Gastrocnemius medialis (tissue), 4 donors: Measurements from ENCODE around the gene VPS52. TPM values are rescaled to one million over a fixed set of nuclear protein-coding genes. Genes with fewer than 3 reads are reported as not detected.
A peak's percentile ranks its signal among the peaks of the same experiment; 100 is the strongest.

Experiments
- ATAC-seq, 2 donors: fragments of 150-250 bp; one replicate each; pipeline ENCODE4 v1.9.1; 2016
- DNase-seq, 2 donors: peaks; one replicate each; pipeline ENCODE4 v3.0.0-alpha.2; 2019
- H3K27ac ChIP-seq, 4 donors: fragments of 200-600 bp; sonication (generic); 1 replicate in 1 of 4; 2 replicates in 3 of 4; pipeline ENCODE4 v1.5.1; 2016 to 2018; ENCODE audit warnings: mild to moderate bottlenecking in 2 of 4, moderate library complexity in 1 of 4
- H3K27me3 ChIP-seq, 3 donors: fragments of 200-600 bp; sonication (generic) in 2 of 3; 1 replicate in 1 of 3; 2 replicates in 2 of 3; pipeline versions ENCODE4 v1.5.1 to v1.6.0; 2016 to 2019; ENCODE audit warnings: mild to moderate bottlenecking in 1 of 3, moderate library complexity in 1 of 3
- H3K36me3 ChIP-seq, 2 donors: fragments of 200-600 bp; sonication (generic) in 1 of 2; one replicate each; pipeline ENCODE4 v1.5.1; 2017 to 2018
- H3K4me1 ChIP-seq, 2 donors: fragments of 200-600 bp; sonication (generic) in 1 of 2; one replicate each; pipeline ENCODE4 v1.5.1; 2016 to 2017; ENCODE audit warnings: mild to moderate bottlenecking in 2 of 2
- H3K4me3 ChIP-seq, 4 donors: fragments of 200-600 bp; sonication (generic) in 3 of 4; 1 replicate in 1 of 4; 2 replicates in 3 of 4; pipeline ENCODE4 v1.5.1; 2016 to 2019; ENCODE audit warnings: mild to moderate bottlenecking in 2 of 4
- H3K9me3 ChIP-seq, 3 donors: fragments of 200-600 bp; sonication (generic) in 2 of 3; 1 replicate in 1 of 3; 2 replicates in 2 of 3; pipeline ENCODE4 v1.5.1; 2016 to 2019
- POLR2A ChIP-seq, 2 donors: fragments of 450-650 bp; IDR thresholded peaks; one replicate each; pipeline ENCODE4 v1.6.1; 2017; ENCODE audit warnings: antibody characterized with exemption in 2 of 2, mild to moderate bottlenecking in 2 of 2, moderate library complexity in 2 of 2
- in situ Hi-C, 4 donors: fragments of 200-750 bp; cut with MboI; loops; one replicate each; pipeline versions ENCODE4 v1.15.0 to v1.8.0; 2017; ENCODE audit warnings: low sequenced_read_pairs in 4 of 4
- intact Hi-C: fragments of 100-400 bp; cut with DNase I; formaldehyde crosslinking; loops from one replicate; pipeline ENCODE4 v1.15.1; 2023; ENCODE audit warnings: low total_unique reads
- total RNA-seq, 4 donors: library from RNA; depleted of rRNA; stranded (reverse); fragments of >200 nt; gene quantifications; one replicate each; pipeline versions ENCODE4 v1.1.0 to v1.2.3, GENCODE V29; 2016
- TF ChIP-seq, protein P1 (sequence below), 5 experiments: fragments of 450-650 bp in 3 of 5; fragments of 200-600 bp in 2 of 5; sonication (generic) in 2 of 5; IDR thresholded peaks in 4 of 5; conservative IDR thresholded peaks in 1 of 5; 1 replicate in 4 of 5; 2 replicates in 1 of 5; pipeline ENCODE4 v1.5.1; 2016 to 2019; ENCODE audit warnings: antibody characterized with exemption in 5 of 5, mild to moderate bottlenecking in 3 of 5, moderate library complexity in 3 of 5

VPS52 gene
- total RNA-seq, 4 donors from 2014 or later: 28.7 to 52.8 (median 41.2) TPM

DNA sequence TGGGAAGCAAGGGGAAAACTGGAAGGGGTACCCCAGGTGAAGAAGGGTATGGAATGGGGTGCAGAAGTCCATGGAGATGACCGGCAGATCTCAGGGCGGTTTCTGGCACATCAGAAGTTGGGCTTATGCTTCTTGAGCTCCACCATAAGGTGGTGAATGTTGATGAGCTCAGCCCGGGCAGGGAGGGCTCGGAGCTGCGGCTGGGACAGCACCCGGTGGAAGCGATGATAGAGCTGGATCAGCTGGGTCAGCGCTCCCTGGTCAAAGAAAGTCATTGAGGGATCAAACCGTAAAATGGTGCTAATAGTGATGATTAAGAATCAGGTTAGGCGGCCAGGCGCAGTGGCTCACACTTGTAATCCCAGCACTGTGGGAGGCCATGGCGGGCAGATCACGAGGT lies 20.9 kb downstream of the VPS52 start:
- intact Hi-C loops (no loop called here), in situ Hi-C loops (no loop called here)
- no peaks in the 10 kb centered on the region for H3K27me3 ChIP-seq
- no peak for TF ChIP-seq POLR2A (IDR thresholded peaks at IDR 0.05)
- TF ChIP-seq, protein P1, sequence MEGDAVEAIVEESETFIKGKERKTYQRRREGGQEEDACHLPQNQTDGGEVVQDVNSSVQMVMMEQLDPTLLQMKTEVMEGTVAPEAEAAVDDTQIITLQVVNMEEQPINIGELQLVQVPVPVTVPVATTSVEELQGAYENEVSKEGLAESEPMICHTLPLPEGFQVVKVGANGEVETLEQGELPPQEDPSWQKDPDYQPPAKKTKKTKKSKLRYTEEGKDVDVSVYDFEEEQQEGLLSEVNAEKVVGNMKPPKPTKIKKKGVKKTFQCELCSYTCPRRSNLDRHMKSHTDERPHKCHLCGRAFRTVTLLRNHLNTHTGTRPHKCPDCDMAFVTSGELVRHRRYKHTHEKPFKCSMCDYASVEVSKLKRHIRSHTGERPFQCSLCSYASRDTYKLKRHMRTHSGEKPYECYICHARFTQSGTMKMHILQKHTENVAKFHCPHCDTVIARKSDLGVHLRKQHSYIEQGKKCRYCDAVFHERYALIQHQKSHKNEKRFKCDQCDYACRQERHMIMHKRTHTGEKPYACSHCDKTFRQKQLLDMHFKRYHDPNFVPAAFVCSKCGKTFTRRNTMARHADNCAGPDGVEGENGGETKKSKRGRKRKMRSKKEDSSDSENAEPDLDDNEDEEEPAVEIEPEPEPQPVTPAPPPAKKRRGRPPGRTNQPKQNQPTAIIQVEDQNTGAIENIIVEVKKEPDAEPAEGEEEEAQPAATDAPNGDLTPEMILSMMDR (IDR thresholded peaks at IDR 0.05 in 4 of 5, conservative IDR thresholded peaks at IDR 0.05 in 1 of 5): no peak
- ATAC-seq: no peak
- no peaks in the 10 kb centered on the region for H3K9me3 ChIP-seq
- no peak overlapping the region for H3K4me3 ChIP-seq
- H3K27ac ChIP-seq: peak overlapping the region in 1 of 4 donors; percentile 96
- no peak for DNase-seq
- peaks cover 10 to 17% of the 10 kb centered on the region in 2 donors for H3K4me1 ChIP-seq
- peaks cover 0 to 15% of the 10 kb centered on the region in 2 donors for H3K36me3 ChIP-seq

DNA sequence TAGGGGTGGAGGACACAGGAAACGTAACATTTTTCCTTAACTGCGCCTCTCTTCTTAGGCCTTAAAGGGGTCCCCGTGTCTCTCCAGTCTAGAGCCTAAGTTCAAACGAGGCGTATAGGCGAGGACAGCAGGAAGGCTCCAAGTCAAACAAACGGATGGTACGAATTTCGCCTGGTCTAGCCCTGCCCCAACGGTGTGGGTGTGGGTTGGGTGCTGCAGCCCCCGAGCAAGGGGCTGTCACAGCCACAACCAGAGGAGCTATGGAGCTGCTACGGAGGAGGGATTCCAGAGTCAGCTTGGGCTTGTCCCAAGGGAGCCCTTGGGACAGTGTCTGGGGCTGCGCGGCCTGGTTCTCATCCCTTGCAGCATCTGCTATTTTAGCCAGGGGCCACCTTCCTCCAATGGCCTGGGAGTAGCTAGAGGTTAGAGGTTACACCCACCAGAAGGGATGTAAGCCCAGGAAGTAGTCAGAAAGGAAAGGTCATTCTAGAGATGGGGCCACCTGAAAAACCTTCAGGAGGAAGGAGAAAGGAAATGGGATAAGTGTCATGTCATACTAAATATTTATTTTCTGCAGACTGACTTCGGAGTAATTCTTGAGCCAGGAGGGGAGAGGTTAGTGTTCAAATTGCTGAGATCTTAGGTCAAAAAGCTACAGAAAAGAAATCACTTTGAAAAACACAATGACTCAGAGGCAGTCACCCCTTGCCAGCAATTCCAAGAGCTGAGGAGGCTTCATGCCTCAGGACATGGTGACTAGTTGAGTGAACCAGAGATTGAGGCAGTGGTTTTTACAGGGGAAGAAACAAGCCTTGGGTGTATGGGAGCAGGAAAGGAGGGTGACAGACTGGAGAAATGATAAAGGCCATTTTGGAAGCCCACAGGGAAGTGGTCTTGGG lies 21.7 kb downstream of the VPS52 start:
- Histone ChIP-seq H3K4me3 (peak overlapping the region; percentile 54 to 83 (median 65)), H3K36me3 (peaks cover 0 to 15% of the 10 kb centered on the region in 2 donors), H3K9me3 (no peaks in the 10 kb centered on the region), H3K27me3 (no peaks in the 10 kb centered on the region), H3K4me1 (peaks cover 10 to 17% of the 10 kb centered on the region in 2 donors), H3K27ac (peak overlapping the region; percentile 84 to 96 (median 88))
- in situ Hi-C loops: loop anchor here (5.0 to 10.0 kb wide), 6 partner anchors 55 to 235 kb away; partner anchors contain the start of gene COL11A2 (in 1 of the 4)
- TF ChIP-seq, protein P1 (IDR thresholded peaks at IDR 0.05 in 4 of 5, conservative IDR thresholded peaks at IDR 0.05 in 1 of 5): no peak
- no peak for TF ChIP-seq POLR2A (IDR thresholded peaks at IDR 0.05)
- DNase-seq (peak in 1 of 2 donors; percentile 18), ATAC-seq (no peak)
- intact Hi-C loops: loop anchor here (1.0 to 5.0 kb wide), 6 partner anchors 23 to 317 kb away; partner anchors contain the start of genes BRD2, RGL2, RING1 and RPS18

DNA sequence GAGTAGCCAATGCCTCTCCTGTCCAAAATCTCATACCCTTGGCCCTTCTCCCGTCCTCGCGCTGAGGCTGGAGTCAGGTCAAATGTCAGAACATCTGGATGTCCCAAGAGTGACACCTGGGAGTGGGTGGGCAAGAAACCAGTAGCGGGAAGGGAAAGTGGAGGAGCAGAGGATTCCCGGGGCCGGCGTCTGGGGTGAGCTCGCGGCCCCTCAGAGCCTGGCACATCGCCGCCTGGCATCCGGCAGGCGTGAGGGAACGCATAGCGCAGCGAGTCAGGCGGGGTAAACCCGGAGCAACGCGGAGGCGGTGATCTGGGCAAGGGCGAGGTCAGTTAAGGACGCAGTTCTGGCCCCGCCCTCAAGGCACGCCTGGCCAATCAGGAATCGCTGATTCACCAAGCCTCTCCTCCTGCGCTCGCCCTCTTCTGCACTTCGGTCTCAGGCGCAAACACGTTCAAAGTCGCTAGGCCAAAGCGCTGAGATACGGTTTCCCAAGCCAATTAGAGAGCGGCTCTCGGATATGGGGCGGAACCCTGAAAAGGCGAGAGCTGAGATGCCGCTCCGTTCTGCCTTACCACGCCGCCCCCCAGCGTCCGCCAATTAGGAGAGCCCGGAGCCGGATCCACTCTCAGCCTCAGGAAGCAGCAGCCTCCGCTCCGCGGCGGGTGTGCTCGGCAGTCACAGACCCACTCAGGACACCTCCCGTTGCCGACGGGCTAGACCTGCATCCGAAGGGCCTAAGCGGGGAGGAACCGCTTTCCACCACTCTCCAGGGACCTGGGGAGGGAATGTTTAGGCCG lies 22.5 kb downstream of the VPS52 start:
- TF ChIP-seq POLR2A (IDR thresholded peaks at IDR 0.05): peak; percentile 51 to 63
- TF ChIP-seq, protein P1 (IDR thresholded peaks at IDR 0.05 in 4 of 5, conservative IDR thresholded peaks at IDR 0.05 in 1 of 5): peak in 2 of 5 experiments; percentile 16 to 30
- in situ Hi-C loops: loop anchor here (5.0 to 10.0 kb wide), 6 partner anchors 54 to 234 kb away; partner anchors contain the start of gene COL11A2 (in 1 of the 4)
- DNase-seq: peak; percentile 96 to 98

DNA sequence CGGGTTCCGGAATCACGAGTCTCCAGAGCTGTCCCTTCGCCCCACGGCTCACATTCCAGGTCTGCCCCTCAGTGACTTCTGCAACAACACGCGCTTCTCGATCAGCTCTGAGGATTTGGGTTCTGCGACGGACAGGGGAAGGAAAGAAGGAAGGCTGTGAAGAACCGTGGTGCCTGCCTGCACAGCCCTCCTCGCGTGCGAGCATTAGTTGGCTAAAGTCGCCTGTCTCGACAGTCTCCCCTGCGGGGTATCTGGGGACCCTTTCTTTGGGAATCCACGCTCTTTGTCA lies 23.1 kb downstream of the VPS52 start:
- ATAC-seq: peak; percentile 25 to 35
- Histone ChIP-seq H3K4me3 (peak overlapping the region; percentile 54 to 75 (median 65)), H3K27ac (peak overlapping the region; percentile 84 to 96 (median 88)), H3K4me1 (peaks cover 10 to 17% of the 10 kb centered on the region in 2 donors), H3K9me3 (no peaks in the 10 kb centered on the region), H3K27me3 (no peaks in the 10 kb centered on the region), H3K36me3 (peaks cover 0 to 15% of the 10 kb centered on the region in 2 donors)
- intact Hi-C loops (loop anchor here (1.0 to 5.0 kb wide), 8 partner anchors 24 to 316 kb away; partner anchors contain the start of genes BRD2, RGL2, RING1 and RPS18), in situ Hi-C loops (loop anchor here (5.0 to 10.0 kb wide), 6 partner anchors 54 to 234 kb away; partner anchors contain the start of gene COL11A2 (in 1 of the 4))
- TF ChIP-seq, protein P1 (IDR thresholded peaks at IDR 0.05 in 4 of 5, conservative IDR thresholded peaks at IDR 0.05 in 1 of 5): peak in 2 of 5 experiments; percentile 6 to 16
- no peak for TF ChIP-seq POLR2A (IDR thresholded peaks at IDR 0.05)
- no peak for DNase-seq

More for the DNA sequence above, 22.5 kb downstream of the VPS52 start:
- Histone ChIP-seq H3K4me3 (peak overlapping the region; percentile 54 to 83 (median 65)), H3K27me3 (no peaks in the 10 kb centered on the region), H3K36me3 (peaks cover 0 to 15% of the 10 kb centered on the region in 2 donors), H3K27ac (peak overlapping the region; percentile 84 to 96 (median 88)), H3K9me3 (no peaks in the 10 kb centered on the region), H3K4me1 (peaks cover 10 to 17% of the 10 kb centered on the region in 2 donors)
- peak; percentile 96 to 98 for ATAC-seq
- intact Hi-C loops: loop anchor here (1.0 to 5.0 kb wide), 9 partner anchors 24 to 316 kb away; partner anchors contain the start of genes BRD2, RGL2, RING1 and RPS18
